ENCODE results near the gene HIP1. TPM values are rescaled to one million over a fixed set of nuclear protein-coding genes. Genes with fewer than 3 reads are reported as not detected.

HIP1 gene
- 25.5 and 27.0 TPM in 2 replicates for total RNA-seq

GRCh38 chr7:75738604-75738974, at the start of gene HIP1:
Gene HIP1 (minus strand): TSS chr7:75738941. CDS start chr7:75738920, 21 bp downstream.

DNA sequence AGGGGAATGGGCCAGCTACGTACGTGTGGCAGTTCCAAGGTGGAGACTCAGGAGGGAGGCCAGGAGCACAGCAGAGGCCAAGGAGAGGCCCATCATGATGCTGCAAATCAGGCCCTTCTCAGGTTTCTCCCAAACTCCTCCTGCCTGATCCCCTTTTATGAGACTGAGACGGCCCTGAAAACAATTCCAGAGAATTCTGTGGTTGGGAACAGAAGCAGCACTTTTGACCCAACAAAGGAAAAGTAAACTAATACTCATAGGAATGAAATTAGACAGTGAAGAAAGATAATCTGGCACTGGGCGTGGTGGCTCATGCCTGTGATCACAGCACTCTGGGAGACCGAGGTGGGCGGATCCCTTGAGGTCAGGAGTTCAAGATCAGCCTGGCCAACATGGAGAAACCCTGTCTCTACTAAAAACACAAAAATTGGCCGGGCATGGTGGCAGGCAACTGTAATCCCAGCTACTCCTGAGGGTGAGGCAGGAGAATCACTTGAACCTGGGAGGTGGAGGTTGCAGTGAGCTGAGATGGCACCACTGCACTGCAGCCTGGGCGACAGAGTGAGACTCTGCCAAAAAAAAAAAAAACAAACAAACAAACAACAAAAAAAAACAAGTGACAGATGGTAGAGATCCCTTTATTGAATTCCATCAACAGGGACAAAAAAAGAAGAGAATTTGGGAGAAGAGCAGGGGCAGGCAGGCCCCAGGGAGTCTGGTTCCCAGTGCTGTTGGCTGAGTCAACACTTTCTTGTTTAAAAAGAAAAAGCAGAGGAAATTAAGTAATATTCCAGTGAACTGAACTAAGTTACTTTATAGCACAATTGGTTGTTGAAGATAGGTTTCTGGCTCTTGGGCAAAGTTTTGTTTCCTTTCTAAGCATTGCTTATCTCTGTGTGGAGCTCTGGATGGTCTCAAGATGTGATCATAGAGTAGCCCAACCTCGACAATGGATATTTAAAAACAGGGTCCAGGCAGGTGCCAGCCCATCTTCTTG, 33.6 kb upstream of the HIP1 start, which contains the start of gene CCL26:
Gene CCL26 (minus strand): TSS at position 131 of the 997 bp plus-strand sequence. CDS start 35 bp downstream, at position 96.

GRCh38 chr7:75492020-75492419, 246.7 kb downstream of the HIP1 start, which contains the start of gene SPDYE5:
Gene SPDYE5 (plus strand): TSS chr7:75492320. CDS start chr7:75494048, 1,728 bp downstream.

GRCh38 chr7:75485979-75486643, 252.6 kb downstream of the HIP1 start, which contains the start of gene POM121C:
Gene POM121C (minus strand): TSS chr7:75486299. CDS start chr7:75441496, 44,803 bp downstream.

Other genes starting within 250 kb of the HIP1 start
- not detected in 2 replicates for gene SPDYE5, start 246.6 kb downstream of the HIP1 start, total RNA-seq
- gene CCL26, start 33.3 kb upstream of the HIP1 start, total RNA-seq: not detected in 2 replicates
- gene CCL24, start 74.9 kb upstream of the HIP1 start, total RNA-seq: not detected in 2 replicates
- gene RHBDD2, start 140.1 kb upstream of the HIP1 start, total RNA-seq: 11.1 and 13.9 TPM in 2 replicates
- gene POR, start 176.2 kb upstream of the HIP1 start, total RNA-seq: 90.2 and 95.1 TPM in 2 replicates

All from dermis lymphatic vessel endothelial cell (primary cell).